ENCODE data around the gene GLP2R.
"Not testable (repeated sequence)": the region's sequence is repeated elsewhere in the genome, so short reads cannot be mapped to it uniquely, and the experiment has no call there.

GLP2R gene

DNA sequence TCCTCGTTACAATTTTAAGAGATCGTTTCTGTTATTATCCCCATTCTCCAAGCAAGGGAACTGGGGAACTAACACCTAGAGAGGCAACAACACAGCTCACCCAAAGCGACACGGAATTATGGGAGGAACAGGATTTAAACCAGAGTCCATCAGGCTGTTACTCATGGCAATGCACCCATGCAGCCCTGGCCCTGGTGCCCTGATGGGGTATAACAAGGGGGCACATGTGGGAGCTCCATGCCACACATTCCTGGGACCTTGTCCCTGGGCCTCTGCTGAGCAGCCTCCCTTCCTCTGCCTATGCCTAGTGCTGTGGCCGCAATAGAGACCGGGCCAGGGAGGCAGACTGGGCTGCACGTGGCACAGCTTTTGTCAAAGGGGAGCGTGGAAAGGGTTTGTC lies 92.6 kb downstream of the GLP2R start:
- H3K9ac ChIP-seq (ENCODE audit: insufficient read length), result no peak overlapping the region
- no peaks in the 10 kb centered on the region for H3K36me3 ChIP-seq (ENCODE audit: insufficient read depth, low read length)
- no peaks in the 10 kb centered on the region for H3K9me3 ChIP-seq (ENCODE audit: low read depth, low read length)
- TF ChIP-seq POLR2AphosphoS5 (IDR thresholded peaks at IDR 0.05; ENCODE audit: borderline replicate concordance, low read depth, low read length) (no peak), FOXP2 (optimal IDR thresholded peaks at IDR 0.05; ENCODE audit: control extremely low read depth, extremely low read length, insufficient read depth) (no peak), EZH2 (IDR thresholded peaks at IDR 0.05) (no peak)
- H3K4me3 ChIP-seq, result no peak overlapping the region
- DNase-seq (ENCODE audit: low read depth, low spot score), result no peak
- H3K27ac ChIP-seq, result no peak overlapping the region

DNA sequence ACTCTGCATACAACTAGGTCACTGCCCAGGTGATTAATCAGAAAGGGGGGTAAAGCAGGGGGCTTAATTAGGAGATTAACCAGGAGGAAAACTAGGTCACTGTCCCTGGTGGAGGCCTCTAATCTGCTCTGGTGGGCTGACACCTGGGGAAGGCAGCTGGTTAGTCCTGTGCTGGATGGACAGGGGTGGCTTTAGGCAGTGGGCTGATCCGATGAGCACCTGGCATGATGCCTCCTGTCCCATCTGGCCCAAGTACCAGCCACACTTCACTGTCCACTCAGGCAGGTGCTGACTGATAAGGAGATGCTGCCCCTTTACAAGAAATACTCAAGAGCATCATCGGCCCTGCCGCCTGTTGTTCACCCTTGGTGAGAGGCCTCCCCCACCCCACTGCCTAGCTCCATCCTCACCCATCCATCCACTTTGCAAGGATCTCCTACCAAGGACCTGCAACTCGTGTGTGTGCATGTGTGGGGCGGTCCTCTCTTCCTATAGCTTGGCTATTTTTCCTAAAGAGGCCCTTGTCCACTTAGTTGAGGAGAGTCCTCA lies 93.2 kb downstream of the GLP2R start:
- no peaks in the 10 kb centered on the region for H3K9me3 ChIP-seq (ENCODE audit: low read depth, low read length)
- no peaks in the 10 kb centered on the region for H3K36me3 ChIP-seq (ENCODE audit: insufficient read depth, low read length)
- H3K4me3 ChIP-seq, result no peak overlapping the region
- no peak overlapping the region for H3K9ac ChIP-seq (ENCODE audit: insufficient read length)
- no peak for DNase-seq (ENCODE audit: low read depth, low spot score)
- H3K27ac ChIP-seq, result no peak overlapping the region
- TF ChIP-seq EZH2 (IDR thresholded peaks at IDR 0.05), result no peak
- TF ChIP-seq FOXP2 (optimal IDR thresholded peaks at IDR 0.05; ENCODE audit: control extremely low read depth, extremely low read length, insufficient read depth), result no peak
- no peak for TF ChIP-seq POLR2AphosphoS5 (IDR thresholded peaks at IDR 0.05; ENCODE audit: borderline replicate concordance, low read depth, low read length)

GRCh38 chr17:9921216-9921615 lies 95.5 kb downstream of the GLP2R start:
- H3K4me3 ChIP-seq; H3K9me3 ChIP-seq (ENCODE audit: low read depth, low read length); H3K9ac ChIP-seq (ENCODE audit: insufficient read length); DNase-seq (ENCODE audit: low read depth, low spot score); H3K36me3 ChIP-seq (ENCODE audit: insufficient read depth, low read length); H3K27ac ChIP-seq: not testable (repeated sequence)

DNA sequence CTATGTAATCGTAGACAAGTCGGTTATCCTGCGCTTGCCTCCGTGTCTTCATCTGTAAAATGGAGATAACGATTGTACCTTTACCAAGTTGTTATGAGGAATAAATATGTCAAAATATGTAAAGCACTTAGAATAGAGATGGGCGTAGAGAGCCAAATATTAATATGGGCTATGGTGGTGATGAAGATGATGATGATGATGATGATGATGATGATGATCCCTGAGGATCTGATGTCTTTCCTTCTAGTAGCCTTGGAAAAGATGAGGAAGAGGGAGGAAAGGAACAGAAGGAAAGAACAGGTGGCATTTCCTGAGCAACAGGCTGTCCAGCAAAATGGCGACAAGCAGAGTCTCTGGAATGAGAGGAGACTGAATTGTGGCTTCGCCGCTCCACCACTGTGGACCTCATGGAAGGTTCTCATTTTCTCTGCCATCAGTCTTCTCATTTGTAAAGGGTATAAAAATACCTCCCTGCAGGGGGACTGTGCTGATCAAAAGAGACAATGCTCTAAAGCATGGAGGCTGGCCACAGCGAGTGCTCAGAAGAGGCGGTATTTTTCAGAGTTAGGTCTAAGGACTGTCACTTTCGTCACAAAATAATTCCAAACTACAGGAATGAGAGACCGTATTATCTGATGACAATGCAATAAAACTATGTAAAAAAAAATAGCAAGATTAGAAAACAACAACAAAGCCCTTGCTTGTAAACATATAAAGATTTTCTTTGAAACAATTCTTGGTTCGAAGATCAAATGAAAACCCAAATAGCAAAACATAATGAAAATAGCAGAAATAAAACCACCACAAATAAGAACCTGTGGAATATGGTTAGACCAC lies 96.5 kb downstream of the GLP2R start:
- Histone ChIP-seq H3K9ac (ENCODE audit: insufficient read length) (no peak overlapping the region), H3K9me3 (ENCODE audit: low read depth, low read length) (no peaks in the 10 kb centered on the region), H3K4me3 (no peak overlapping the region), H3K27ac (no peak overlapping the region), H3K36me3 (ENCODE audit: insufficient read depth, low read length) (no peaks in the 10 kb centered on the region)
- no peak for TF ChIP-seq POLR2AphosphoS5 (IDR thresholded peaks at IDR 0.05; ENCODE audit: borderline replicate concordance, low read depth, low read length)
- no peak for TF ChIP-seq EZH2 (IDR thresholded peaks at IDR 0.05)
- no peak for TF ChIP-seq FOXP2 (optimal IDR thresholded peaks at IDR 0.05; ENCODE audit: control extremely low read depth, extremely low read length, insufficient read depth)
- DNase-seq (ENCODE audit: low read depth, low spot score), result no peak

DNA sequence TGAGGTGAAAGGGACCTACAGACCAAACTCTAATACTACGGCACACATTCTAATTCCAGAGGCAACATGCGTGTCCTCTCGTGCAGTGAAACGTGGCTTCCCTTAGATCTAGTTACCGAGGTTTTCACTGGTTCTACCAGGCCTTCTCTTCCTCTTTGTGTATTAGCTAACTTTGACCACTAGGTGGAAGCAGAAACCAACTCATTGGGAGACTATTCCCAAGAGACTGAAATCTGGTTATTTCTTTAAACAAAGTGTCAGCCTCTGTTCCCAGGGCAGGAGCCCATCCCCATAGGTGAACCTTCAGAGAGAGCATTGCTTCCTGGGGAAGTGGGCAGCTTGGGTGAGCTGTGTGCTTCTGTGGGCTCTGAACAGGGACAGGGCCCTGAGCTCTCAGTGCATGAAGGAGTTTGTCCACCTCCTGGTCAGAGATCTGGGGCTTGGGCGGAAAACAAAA lies 99.0 kb downstream of the GLP2R start:
- no peak overlapping the region for H3K4me3 ChIP-seq
- H3K27ac ChIP-seq, result no peak overlapping the region
- TF ChIP-seq EZH2 (IDR thresholded peaks at IDR 0.05) (no peak), FOXP2 (optimal IDR thresholded peaks at IDR 0.05; ENCODE audit: control extremely low read depth, extremely low read length, insufficient read depth) (no peak)
- H3K36me3 ChIP-seq (ENCODE audit: insufficient read depth, low read length), result no peaks in the 10 kb centered on the region
- no peaks in the 10 kb centered on the region for H3K9me3 ChIP-seq (ENCODE audit: low read depth, low read length)
- no peak overlapping the region for H3K9ac ChIP-seq (ENCODE audit: insufficient read length)
- peak; percentile 5 for DNase-seq (ENCODE audit: low read depth, low spot score)

DNA sequence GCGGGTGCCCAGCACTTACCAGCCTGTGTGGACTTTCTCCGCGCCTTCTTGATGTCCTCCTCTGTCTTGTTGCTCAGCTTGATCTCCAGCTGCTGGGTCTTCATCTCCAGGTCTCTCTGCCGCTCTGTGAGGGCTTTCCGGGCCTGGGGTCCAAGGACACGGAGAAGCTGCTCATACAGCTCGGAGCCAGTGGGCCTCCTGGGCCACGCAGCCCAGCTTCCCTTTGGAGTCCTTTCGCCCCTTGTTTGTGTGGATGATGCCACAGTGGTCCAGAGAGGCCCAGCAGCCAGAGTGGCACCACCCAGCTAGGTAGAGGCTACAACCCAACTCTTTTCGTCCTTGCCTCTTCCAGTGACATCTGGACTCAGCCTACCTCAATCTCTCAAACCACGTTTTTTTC lies 99.7 kb downstream of the GLP2R start:
- no peak overlapping the region for H3K4me3 ChIP-seq
- no peaks in the 10 kb centered on the region for H3K36me3 ChIP-seq (ENCODE audit: insufficient read depth, low read length)
- TF ChIP-seq POLR2AphosphoS5 (IDR thresholded peaks at IDR 0.05; ENCODE audit: borderline replicate concordance, low read depth, low read length) (no peak), FOXP2 (optimal IDR thresholded peaks at IDR 0.05; ENCODE audit: control extremely low read depth, extremely low read length, insufficient read depth) (no peak), EZH2 (IDR thresholded peaks at IDR 0.05) (no peak)
- no peak overlapping the region for H3K9ac ChIP-seq (ENCODE audit: insufficient read length)
- DNase-seq (ENCODE audit: low read depth, low spot score), result no peak
- H3K9me3 ChIP-seq (ENCODE audit: low read depth, low read length), result no peaks in the 10 kb centered on the region
- no peak overlapping the region for H3K27ac ChIP-seq

- H3K9ac ChIP-seq (ENCODE audit: insufficient read length), result no peak overlapping the region
- no peaks in the 10 kb centered on the region for H3K36me3 ChIP-seq (ENCODE audit: insufficient read depth, low read length)
- TF ChIP-seq POLR2AphosphoS5 (IDR thresholded peaks at IDR 0.05; ENCODE audit: borderline replicate concordance, low read depth, low read length) (no peak), FOXP2 (optimal IDR thresholded peaks at IDR 0.05; ENCODE audit: control extremely low read depth, extremely low read length, insufficient read depth) (no peak), EZH2 (IDR thresholded peaks at IDR 0.05) (no peak)
- no peak overlapping the region for H3K27ac ChIP-seq
- no peak for DNase-seq (ENCODE audit: low read depth, low spot score)
- no peak overlapping the region for H3K4me3 ChIP-seq
- H3K9me3 ChIP-seq (ENCODE audit: low read depth, low read length), result no peaks in the 10 kb centered on the region
Observed at GRCh38 chr17:9926150-9926804, 100.6 kb downstream of the GLP2R start.

DNA sequence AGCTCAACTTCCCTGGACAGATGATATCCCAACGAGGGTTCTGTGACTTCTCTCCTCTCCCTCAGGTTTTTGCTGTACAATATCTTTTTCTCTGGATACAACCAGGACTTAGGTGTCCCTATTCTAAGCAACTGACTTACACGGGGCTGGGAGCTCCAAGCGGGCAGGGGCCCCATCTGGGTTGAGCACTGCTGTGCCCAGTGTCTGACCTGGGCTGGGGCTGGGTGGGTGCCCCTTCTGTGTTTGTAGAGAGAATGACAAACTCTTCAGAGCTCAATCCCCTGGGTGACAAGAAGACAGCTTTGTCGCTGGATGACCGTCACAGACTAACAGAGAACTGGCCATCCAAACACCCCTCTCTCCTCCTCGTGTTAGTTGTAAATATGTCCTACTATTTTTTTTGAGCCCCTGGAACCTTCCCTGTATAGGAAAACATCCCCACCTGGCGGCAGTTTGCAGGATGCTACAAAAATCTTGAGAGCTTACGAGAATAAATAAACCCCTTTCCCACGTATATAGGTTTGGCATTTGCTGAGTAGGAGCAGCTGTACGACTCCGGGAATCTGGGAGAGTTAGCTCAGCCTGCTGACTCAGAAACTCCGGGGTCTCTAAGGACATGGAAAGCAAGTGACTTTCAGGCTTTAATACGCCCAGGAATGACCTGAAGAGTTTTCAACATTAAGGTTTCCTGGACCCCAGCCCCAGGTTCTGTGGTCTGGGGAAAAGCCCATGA lies 103.0 kb downstream of the GLP2R start:
- Histone ChIP-seq H3K9me3 (ENCODE audit: low read depth, low read length) (no peaks in the 10 kb centered on the region), H3K27ac (no peak overlapping the region), H3K9ac (ENCODE audit: insufficient read length) (no peak overlapping the region), H3K4me3 (no peak overlapping the region), H3K36me3 (ENCODE audit: insufficient read depth, low read length) (no peaks in the 10 kb centered on the region)
- TF ChIP-seq EZH2 (IDR thresholded peaks at IDR 0.05), result no peak
- no peak for TF ChIP-seq POLR2AphosphoS5 (IDR thresholded peaks at IDR 0.05; ENCODE audit: borderline replicate concordance, low read depth, low read length)
- no peak for TF ChIP-seq FOXP2 (optimal IDR thresholded peaks at IDR 0.05; ENCODE audit: control extremely low read depth, extremely low read length, insufficient read depth)
- no peak for DNase-seq (ENCODE audit: low read depth, low spot score)

Data from SK-N-MC (cell line).